HCT116 (cell line): ENCODE results near the gene HSPBAP1. TPM values are rescaled to one million over a fixed set of nuclear protein-coding genes. Genes with fewer than 3 reads are reported as not detected.

Experiments
- ATAC-seq: fragments of 200-7000 bp; cut with Tn5 transposase; 2 replicates; pipeline ENCODE4 v1.9.1; 2020; ENCODE audit warnings: mild to moderate bottlenecking, moderate library complexity
- BruUV-seq: library from RNA; stranded (reverse); fragments of 400-500 nt; replicated peaks from 2 replicates; lab custom pipeline; 2021; lab: Mats Ljungman, UMichigan
- CTCF ChIA-PET: fragments of 300-600 bp; sonication (Branson Sonifier 250); formaldehyde crosslinking; loops from one replicate; lab custom pipeline; 2021; ENCODE audit warnings: antibody characterized with exemption; lab: Charles Lee
- POLR2A ChIA-PET: fragments of 300-600, 350-600 bp; sonication (Branson Sonifier 250); formaldehyde crosslinking; loops from one replicate; lab custom pipeline; 2021; ENCODE audit warnings: antibody characterized with exemption; lab: Charles Lee
- RAD21 ChIA-PET, 2 experiments: fragments of 300-600 bp; sonication (Branson Sonifier 250); formaldehyde crosslinking; loops; one replicate each; lab custom pipeline; 2023; ENCODE audit warnings: low total read pairs in 2 of 2; ENCODE audit not compliant: uncharacterized antibody in 2 of 2, unreplicated experiment in 2 of 2, low non-redundant PET in 1 of 2; lab: Charles Lee
- DNase-seq: peaks from one replicate; pipeline ENCODE4 v3.0.0-alpha.2; 2010; ENCODE audit warnings: low read depth, low spot score
- H2AFZ ChIP-seq: fragments of 200-600 bp; shearing (Covaris generic), sonication (generic); 2 replicates; pipeline ENCODE4 v1.6.1; 2017; ENCODE audit warnings: low read depth, mixed run types, mixed read lengths, antibody characterized with exemption, low read length; ENCODE audit not compliant: poor library complexity, severe bottlenecking
- H3K27ac ChIP-seq: 2 replicates; pipeline ENCODE4 v1.5.1; 2012; ENCODE audit warnings: low read depth, low read length
- H3K27me3 ChIP-seq: fragments of 200-600 bp; sonication (generic); 2 replicates; pipeline ENCODE4 v1.6.1; 2016; ENCODE audit warnings: mixed run types, low read length, mixed read lengths; ENCODE audit not compliant: insufficient read depth
- H3K36me3 ChIP-seq, 2 experiments: fragments of 200-500 bp in 1 of 2; fragments of 200-600 bp in 1 of 2; sonication (Bioruptor generic) in 1 of 2; sonication (generic) in 1 of 2; 2 replicates each; pipeline versions ENCODE4 v1.5.1 to v1.6.1; 2014 to 2016; ENCODE audit warnings: low read length in 2 of 2, inconsistent platforms in 1 of 2, mixed read lengths in 1 of 2, mixed run types in 1 of 2; ENCODE audit not compliant: insufficient read depth in 2 of 2, control insufficient read depth in 1 of 2
- H3K4me1 ChIP-seq, 2 experiments: fragments of 200-600 bp in 1 of 2; sonication (generic) in 1 of 2; 2 replicates each; pipeline versions ENCODE4 v1.5.1 to v1.6.1; 2012 to 2017; ENCODE audit warnings: low read length in 2 of 2, inconsistent platforms in 1 of 2, mild to moderate bottlenecking in 1 of 2, mixed read lengths in 1 of 2, mixed run types in 1 of 2, moderate library complexity in 1 of 2; ENCODE audit not compliant: insufficient read depth in 2 of 2, control insufficient read depth in 1 of 2
- H3K4me2 ChIP-seq: fragments of 200-600 bp; sonication (generic); 2 replicates; pipeline ENCODE4 v1.6.1; 2017; ENCODE audit warnings: mixed run types, low read length, mixed read lengths
- H3K4me3 ChIP-seq, 2 experiments: fragments of 200-600 bp in 1 of 2; sonication (generic) in 1 of 2; replicated peaks in 1 of 2; 2 replicates each; pipeline ENCODE4 v1.5.1; 2011 to 2016; ENCODE audit warnings: low read length in 2 of 2, control low read depth in 1 of 2, low read depth in 1 of 2, mild to moderate bottlenecking in 1 of 2, mixed read lengths in 1 of 2, mixed run types in 1 of 2
- H3K79me2 ChIP-seq: fragments of 200-600 bp; sonication (generic); 2 replicates; pipeline ENCODE4 v1.6.1; 2017; ENCODE audit warnings: mild to moderate bottlenecking, mixed run types, low read length, moderate library complexity, mixed read lengths; ENCODE audit not compliant: insufficient read depth
- H3K9ac ChIP-seq: fragments of 200-600 bp; sonication (generic); 2 replicates; pipeline ENCODE4 v1.6.1; 2016; ENCODE audit warnings: low read length, mixed read lengths
- H3K9me2 ChIP-seq: fragments of 200-600 bp; sonication (generic), shearing (Covaris generic); 2 replicates; pipeline ENCODE4 v1.6.1; 2017; ENCODE audit warnings: mixed run types, mild to moderate bottlenecking, moderate library complexity; ENCODE audit not compliant: insufficient read depth
- H3K9me3 ChIP-seq, 2 experiments: fragments of 200-500 bp in 1 of 2; fragments of 200-600 bp in 1 of 2; sonication (Bioruptor generic) in 1 of 2; sonication (generic) in 1 of 2; 2 replicates each; pipeline ENCODE4 v1.6.1; 2014 to 2017; ENCODE audit warnings: low read length in 2 of 2, mixed read lengths in 2 of 2, inconsistent platforms in 1 of 2, low read depth in 1 of 2, mild to moderate bottlenecking in 1 of 2, mixed run types in 1 of 2, moderate library complexity in 1 of 2; ENCODE audit not compliant: control insufficient read depth in 1 of 2, insufficient read depth in 1 of 2
- H4K20me1 ChIP-seq: fragments of 200-600 bp; sonication (generic), shearing (Covaris generic); 2 replicates; pipeline ENCODE4 v1.6.1; 2017; ENCODE audit warnings: mixed run types, mild to moderate bottlenecking, moderate library complexity; ENCODE audit not compliant: insufficient read depth
- CTCF ChIP-seq, 3 experiments: fragments of 200-600 bp in 1 of 3; sonication (generic) in 1 of 3; IDR thresholded peaks in 2 of 3; conservative IDR thresholded peaks in 1 of 3; 2 replicates each; pipeline ENCODE4 v1.5.1; 2012 to 2017; ENCODE audit warnings: low read depth in 2 of 3, low read length in 2 of 3, antibody characterized with exemption in 1 of 3, borderline replicate concordance in 1 of 3, control low read depth in 1 of 3, mild to moderate bottlenecking in 1 of 3, mixed read lengths in 1 of 3, mixed run types in 1 of 3, moderate library complexity in 1 of 3; ENCODE audit not compliant: insufficient read depth in 1 of 3
- EGR1 ChIP-seq: IDR thresholded peaks from 2 replicates; pipeline ENCODE4 v1.6.1; 2012; ENCODE audit warnings: low read depth
- ELF1 ChIP-seq: IDR thresholded peaks from 2 replicates; pipeline ENCODE4 v1.6.1; 2012; ENCODE audit warnings: low read depth, borderline replicate concordance
- EZH2phosphoT487 ChIP-seq: fragments of 200-600 bp; IDR thresholded peaks from 2 replicates; pipeline ENCODE4 v1.6.1; 2018; ENCODE audit warnings: antibody characterized with exemption, borderline replicate concordance
- FOSL1 ChIP-seq: IDR thresholded peaks from 2 replicates; pipeline ENCODE4 v1.6.1; 2012; ENCODE audit warnings: low read depth
- MAX ChIP-seq: IDR thresholded peaks from 2 replicates; pipeline ENCODE4 v1.6.1; 2012
- RAD21 ChIP-seq: IDR thresholded peaks from 2 replicates; pipeline ENCODE4 v1.6.1; 2012; ENCODE audit warnings: low read depth, mild to moderate bottlenecking
- REST ChIP-seq: IDR thresholded peaks from 2 replicates; pipeline ENCODE4 v1.6.1; 2012; ENCODE audit warnings: low read depth
- SP1 ChIP-seq: IDR thresholded peaks from 2 replicates; pipeline ENCODE4 v1.6.1; 2012; ENCODE audit warnings: low read depth
- YY1 ChIP-seq: IDR thresholded peaks from 2 replicates; pipeline ENCODE4 v1.6.1; 2011; ENCODE audit warnings: low read length, low read depth, moderate library complexity, mild to moderate bottlenecking; ENCODE audit not compliant: insufficient replicate concordance; ENCODE audit errors: extremely low read depth
- intact Hi-C: fragments of 100-400 bp; cut with micrococcal nuclease; formaldehyde crosslinking; loops from 2 replicates; pipeline ENCODE4 v1.10.0; 2022
- total RNA-seq: library from RNA; stranded (reverse); gene quantifications from one replicate; pipeline ENCODE4 v1.2.1, GENCODE V29; 2021; ENCODE audit not compliant: unreplicated experiment

HSPBAP1 gene
- total RNA-seq, 1 experiment from 2014 or later = 6.6 TPM

DNA sequence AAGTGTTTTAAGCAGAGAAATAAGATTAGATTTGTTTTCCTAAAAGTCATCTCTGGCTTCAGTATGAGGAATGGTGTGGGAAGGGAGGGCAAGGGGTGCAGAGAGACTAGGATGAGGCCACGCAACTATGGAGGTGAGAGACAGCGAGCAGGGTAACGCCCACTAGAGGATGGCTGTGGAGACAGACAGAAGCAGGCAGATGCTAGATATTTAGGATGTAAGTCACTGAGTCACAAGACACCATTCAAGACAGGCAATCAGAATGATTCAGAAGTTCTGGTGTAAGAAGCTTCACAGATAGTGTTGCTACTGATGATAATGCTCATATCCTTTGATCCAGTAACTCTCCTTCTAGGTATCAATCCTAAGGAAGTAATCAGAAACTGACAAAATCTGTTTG is 19.1 kb downstream of the HSPBAP1 start:
- intact Hi-C loops = no loop called here
- Histone ChIP-seq H3K4me1 (no peaks in the 10 kb centered on the region), H3K4me3 (no peak overlapping the region), H3K4me2 (no peak overlapping the region)
- no peak for DNase-seq
- TF ChIP-seq CTCF (IDR thresholded peaks at IDR 0.05 in 2 of 3, conservative IDR thresholded peaks at IDR 0.05 in 1 of 3; ENCODE audit: borderline replicate concordance in 1 of 3, insufficient read depth in 1 of 3, low read depth in 2 of 3, low read length in 2 of 3) (0 out of 6 replicates have a peak, but pooled peaks of 1 of the 3 experiments have one; percentile 13), SP1 (no peak)
- TF ChIP-seq, all 23 proteins: peak for 1
- H3K9ac ChIP-seq = no peak overlapping the region
- H3K79me2 ChIP-seq = no peaks in the 10 kb centered on the region
- no peaks in the 10 kb centered on the region for H3K27me3 ChIP-seq
- CTCF ChIA-PET = no interaction called here
- no peak overlapping the region for H2AFZ ChIP-seq
- H3K36me3 ChIP-seq = no peaks in the 10 kb centered on the region
- RAD21 ChIA-PET = no interaction called here
- H3K9me3 ChIP-seq = no peaks in the 10 kb centered on the region
- peak; percentile 53 for ATAC-seq
- POLR2A ChIA-PET = no interaction called here
- no peak overlapping the region for H3K27ac ChIP-seq
- BruUV-seq = no TSS peak
- no peaks in the 10 kb centered on the region for H4K20me1 ChIP-seq
- no peaks in the 10 kb centered on the region for H3K9me2 ChIP-seq

DNA sequence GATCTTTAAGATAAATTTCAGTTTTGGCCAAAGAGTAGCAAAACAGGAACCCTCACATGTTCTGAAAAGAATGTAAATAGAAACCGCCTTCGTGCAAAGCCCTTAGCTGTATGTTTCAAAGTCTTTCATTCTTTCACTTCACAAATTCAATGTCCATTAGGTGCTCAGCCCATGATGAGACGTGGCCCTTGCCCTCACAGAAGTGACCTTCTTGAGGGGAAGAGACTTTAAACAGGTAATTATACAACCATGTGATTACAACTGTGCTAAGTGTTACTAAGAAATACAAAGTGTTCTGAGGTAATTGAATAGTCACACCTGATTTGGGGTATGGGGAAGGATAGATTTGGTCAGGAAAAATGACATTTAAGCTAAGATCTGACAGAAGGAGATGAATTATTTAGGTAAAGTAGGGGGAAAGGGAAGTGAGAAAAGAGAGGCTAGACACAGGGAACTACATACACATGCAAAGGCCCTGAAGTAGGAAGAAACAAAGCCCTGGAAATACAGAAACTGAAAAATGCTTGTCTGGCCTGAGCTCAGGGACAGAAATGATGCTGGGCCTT is 19.6 kb downstream of the HSPBAP1 start:
- Histone ChIP-seq H3K9me2 (no peaks in the 10 kb centered on the region), H4K20me1 (no peaks in the 10 kb centered on the region), H3K4me1 (no peaks in the 10 kb centered on the region), H3K27ac (no peak overlapping the region), H3K9me3 (no peaks in the 10 kb centered on the region), H3K9ac (no peak overlapping the region), H3K36me3 (no peaks in the 10 kb centered on the region), H3K4me2 (no peak overlapping the region), H3K79me2 (no peaks in the 10 kb centered on the region), H3K4me3 (no peak overlapping the region), H2AFZ (no peak overlapping the region), H3K27me3 (no peaks in the 10 kb centered on the region)
- CTCF ChIA-PET = no interaction called here
- ATAC-seq = no peak
- TF ChIP-seq EGR1 = no peak
- TF ChIP-seq REST = no peak
- TF ChIP-seq YY1 = no peak
- TF ChIP-seq FOSL1 = no peak
- TF ChIP-seq ELF1 = no peak
- TF ChIP-seq MAX = no peak
- TF ChIP-seq RAD21 = no peak
- no peak for TF ChIP-seq CTCF (IDR thresholded peaks at IDR 0.05 in 2 of 3, conservative IDR thresholded peaks at IDR 0.05 in 1 of 3; ENCODE audit: borderline replicate concordance in 1 of 3, insufficient read depth in 1 of 3, low read depth in 2 of 3, low read length in 2 of 3)
- no peak for TF ChIP-seq EZH2phosphoT487
- RAD21 ChIA-PET = no interaction called here
- BruUV-seq = no TSS peak
- POLR2A ChIA-PET = no interaction called here
- no peak for DNase-seq
- intact Hi-C loops = no loop called here
